Upper lobe of right lung (tissue), 1 donor: ENCODE results near the gene ASF1B. TPM values are rescaled to one million over a fixed set of nuclear protein-coding genes. Genes with fewer than 3 reads are reported as not detected.

Experiments
- ATAC-seq: fragments of 200-7000 bp; cut with Tn5 transposase; one replicate; pipeline ENCODE4 v1.9.1; 2020; ENCODE audit warnings: mild to moderate bottlenecking, moderate library complexity
- DNase-seq: peaks from one replicate; pipeline ENCODE4 v3.0.0-alpha.2; 2020
- H3K27ac ChIP-seq: fragments of 200-600 bp; one replicate; pipeline ENCODE4 v1.8.0; 2022
- H3K27me3 ChIP-seq: fragments of 200-600 bp; one replicate; pipeline ENCODE4 v1.8.0; 2022; ENCODE audit warnings: mild to moderate bottlenecking
- H3K36me3 ChIP-seq: fragments of 200-600 bp; one replicate; pipeline ENCODE4 v1.8.0; 2022
- H3K4me1 ChIP-seq: fragments of 200-600 bp; one replicate; pipeline ENCODE4 v1.8.0; 2022
- H3K4me3 ChIP-seq: fragments of 200-600 bp; one replicate; pipeline ENCODE4 v1.8.0; 2022; ENCODE audit warnings: mild to moderate bottlenecking
- H3K9me3 ChIP-seq: fragments of 200-600 bp; one replicate; pipeline ENCODE4 v1.8.0; 2022
- intact Hi-C: fragments of 100-400 bp; cut with DNase I; formaldehyde crosslinking; loops from one replicate; pipeline ENCODE4 v1.11.0; 2022
- total RNA-seq: library from RNA; stranded (reverse); fragmentation: NEBNext Ultra II Directional; extraction: Animal tissue kit (Norgen Biotek cat#: 25700); gene quantifications from one replicate; pipeline ENCODE4 v1.2.1, GENCODE V29; 2021
- TF ChIP-seq, protein P1 (sequence below): fragments of 200-600 bp; IDR thresholded peaks from one replicate; pipeline ENCODE4 v1.8.0; 2022; ENCODE audit warnings: antibody characterized with exemption
- donor health status: DM: no; HTN: yes; CAD: no; lungs with severe emphysema.

ASF1B gene
- total RNA-seq, 1 donor from 2014 or later = 1.9 TPM

GRCh38 chr19:14088634-14089411 is 47.6 kb downstream of the ASF1B start:
- Histone ChIP-seq H3K27ac (no peak overlapping the region), H3K4me3 (peak overlapping the region; percentile 49)
- DNase-seq = no peak

DNA sequence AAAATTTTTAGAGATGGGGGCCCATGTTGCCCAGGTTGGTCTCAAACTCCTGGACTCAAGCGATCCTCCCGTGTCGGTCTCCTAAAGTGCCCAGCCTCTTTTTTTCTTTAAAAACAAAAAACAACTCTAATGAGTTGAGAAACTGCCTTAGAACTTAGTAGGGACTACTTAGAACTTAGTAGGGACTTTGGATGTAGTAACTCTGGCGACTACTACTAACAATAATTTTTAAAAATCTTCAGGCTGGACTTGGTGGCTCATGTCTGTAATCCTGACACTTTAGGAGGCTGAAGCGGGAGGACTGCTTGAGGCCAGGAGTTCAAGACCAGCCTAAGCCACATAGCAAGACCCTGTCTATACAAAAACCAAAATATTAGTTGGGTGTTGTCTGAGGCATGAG is 50.3 kb downstream of the ASF1B start:
- ATAC-seq (no peak), DNase-seq (no peak)
- H3K36me3 ChIP-seq = peaks cover 11% of the 10 kb centered on the region
- no peak overlapping the region for H3K4me3 ChIP-seq
- H3K9me3 ChIP-seq = no peaks in the 10 kb centered on the region
- TF ChIP-seq, protein P1, sequence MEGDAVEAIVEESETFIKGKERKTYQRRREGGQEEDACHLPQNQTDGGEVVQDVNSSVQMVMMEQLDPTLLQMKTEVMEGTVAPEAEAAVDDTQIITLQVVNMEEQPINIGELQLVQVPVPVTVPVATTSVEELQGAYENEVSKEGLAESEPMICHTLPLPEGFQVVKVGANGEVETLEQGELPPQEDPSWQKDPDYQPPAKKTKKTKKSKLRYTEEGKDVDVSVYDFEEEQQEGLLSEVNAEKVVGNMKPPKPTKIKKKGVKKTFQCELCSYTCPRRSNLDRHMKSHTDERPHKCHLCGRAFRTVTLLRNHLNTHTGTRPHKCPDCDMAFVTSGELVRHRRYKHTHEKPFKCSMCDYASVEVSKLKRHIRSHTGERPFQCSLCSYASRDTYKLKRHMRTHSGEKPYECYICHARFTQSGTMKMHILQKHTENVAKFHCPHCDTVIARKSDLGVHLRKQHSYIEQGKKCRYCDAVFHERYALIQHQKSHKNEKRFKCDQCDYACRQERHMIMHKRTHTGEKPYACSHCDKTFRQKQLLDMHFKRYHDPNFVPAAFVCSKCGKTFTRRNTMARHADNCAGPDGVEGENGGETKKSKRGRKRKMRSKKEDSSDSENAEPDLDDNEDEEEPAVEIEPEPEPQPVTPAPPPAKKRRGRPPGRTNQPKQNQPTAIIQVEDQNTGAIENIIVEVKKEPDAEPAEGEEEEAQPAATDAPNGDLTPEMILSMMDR = no peak
- intact Hi-C loops = no loop called here
- no peaks in the 10 kb centered on the region for H3K27me3 ChIP-seq
- H3K27ac ChIP-seq = no peak overlapping the region
- peaks cover 6% of the 10 kb centered on the region for H3K4me1 ChIP-seq

More at GRCh38 chr19:14088634-14089411, 47.6 kb downstream of the ASF1B start:
- peaks cover 11% of the 10 kb centered on the region for H3K36me3 ChIP-seq
- H3K4me1 ChIP-seq = no peaks in the 10 kb centered on the region
- ATAC-seq = no peak
- TF ChIP-seq, protein P1 = no peak
- intact Hi-C loops = no loop called here
- no peaks in the 10 kb centered on the region for H3K27me3 ChIP-seq
- H3K9me3 ChIP-seq = peaks cover 9% of the 10 kb centered on the region

GRCh38 chr19:14085309-14085995 is 50.9 kb downstream of the ASF1B start, which contains the start of gene C19orf67:
Gene C19orf67 (minus strand): TSS chr19:14085783. CDS start chr19:14085627, 156 bp downstream.
- ATAC-seq = no peak
- Histone ChIP-seq H3K9me3 (no peaks in the 10 kb centered on the region), H3K27ac (no peak within 1 kb of the TSS), H3K27me3 (no peaks in the 10 kb centered on the region), H3K36me3 (peaks cover 11% of the 10 kb centered on the region), H3K4me1 (peaks cover 10% of the 10 kb centered on the region), H3K4me3 (no peak within 1 kb of the TSS)
- DNase-seq = no peak
- TF ChIP-seq, protein P1 = no peak
- intact Hi-C loops = no loop called here

- no peak overlapping the region for H3K27ac ChIP-seq
- DNase-seq = no peak
Measured at GRCh38 chr19:14082675-14082960, 53.8 kb downstream of the ASF1B start.

GRCh38 chr19:14081797-14082674 is 54.4 kb downstream of the ASF1B start:
- Histone ChIP-seq H3K4me3 (peak overlapping the region; percentile 91), H3K36me3 (no peaks in the 10 kb centered on the region), H3K27ac (peak overlapping the region; percentile 93), H3K4me1 (peaks cover 17% of the 10 kb centered on the region), H3K9me3 (no peaks in the 10 kb centered on the region), H3K27me3 (no peaks in the 10 kb centered on the region)
- ATAC-seq (peak; percentile 40), DNase-seq (peak; percentile 89)
- intact Hi-C loops = no loop called here
- TF ChIP-seq, protein P1 = no peak

More at GRCh38 chr19:14082675-14082960, 53.8 kb downstream of the ASF1B start:
- Histone ChIP-seq H3K27me3 (no peaks in the 10 kb centered on the region), H3K4me3 (peak overlapping the region; percentile 91), H3K36me3 (no peaks in the 10 kb centered on the region), H3K9me3 (no peaks in the 10 kb centered on the region), H3K4me1 (peaks cover 17% of the 10 kb centered on the region)
- intact Hi-C loops = no loop called here
- ATAC-seq = no peak
- TF ChIP-seq, protein P1 = no peak
